OCI-LY7 (cell line): ENCODE measurements around the gene PTP4A1. TPM values are rescaled to one million over a fixed set of nuclear protein-coding genes. Genes with fewer than 3 reads are reported as not detected.

Experiments used
- BruUV-seq: library from RNA; stranded (reverse); fragments of 400-500 nt; replicated peaks from 2 replicates; lab custom pipeline; 2021; lab: Mats Ljungman, UMichigan
- CTCF ChIA-PET: fragments of 300-600 bp; sonication (Branson Sonifier 250); formaldehyde crosslinking; loops from one replicate; lab custom pipeline; 2022; ENCODE audit warnings: antibody characterized with exemption; ENCODE audit not compliant: unreplicated experiment; lab: Charles Lee
- POLR2A ChIA-PET: fragments of 300-600 bp; sonication (Branson Sonifier 250); formaldehyde crosslinking; loops from one replicate; lab custom pipeline; 2022; ENCODE audit warnings: antibody characterized with exemption; lab: Charles Lee
- DNase-seq: peaks from one replicate; pipeline ENCODE4 v3.0.0-alpha.2; 2015; ENCODE audit warnings: low spot score
- H2AFZ ChIP-seq: fragments of 200-600 bp; sonication (generic), shearing (Covaris generic); 2 replicates; pipeline ENCODE4 v1.6.1; 2014; ENCODE audit warnings: mild to moderate bottlenecking, antibody characterized with exemption, low read length, moderate library complexity
- H3K27ac ChIP-seq: fragments of 200-600 bp; sonication (generic); 2 replicates; pipeline ENCODE4 v1.5.1; 2014; ENCODE audit warnings: mixed run types, low read depth, mild to moderate bottlenecking, moderate library complexity, low read length, inconsistent platforms; ENCODE audit not compliant: poor library complexity, severe bottlenecking
- H3K36me3 ChIP-seq: fragments of 200-600 bp; sonication (generic); 2 replicates; pipeline ENCODE4 v1.6.1; 2014; ENCODE audit warnings: mild to moderate bottlenecking, antibody characterized with exemption, low read length, moderate library complexity, mixed read lengths; ENCODE audit not compliant: insufficient read depth
- H3K4me1 ChIP-seq: fragments of 200-600 bp; sonication (generic); 2 replicates; pipeline ENCODE4 v1.5.1; 2014; ENCODE audit warnings: mild to moderate bottlenecking, low read length; ENCODE audit not compliant: insufficient read depth, poor library complexity, severe bottlenecking
- H3K4me2 ChIP-seq: fragments of 200-600 bp; sonication (generic); 2 replicates; pipeline ENCODE4 v1.6.1; 2014; ENCODE audit warnings: mild to moderate bottlenecking, low read length
- H3K4me3 ChIP-seq: fragments of 200-600 bp; sonication (generic); 2 replicates; pipeline ENCODE4 v1.5.1; 2014; ENCODE audit warnings: mild to moderate bottlenecking, low read depth, low read length; ENCODE audit not compliant: poor library complexity, severe bottlenecking
- H3K79me2 ChIP-seq: fragments of 200-600 bp; sonication (generic); 2 replicates; pipeline ENCODE4 v1.6.1; 2016; ENCODE audit warnings: low read depth, mild to moderate bottlenecking, low read length, moderate library complexity, mixed read lengths; ENCODE audit not compliant: insufficient read depth
- H3K9me2 ChIP-seq: fragments of 200-600 bp; sonication (generic); 2 replicates; pipeline ENCODE4 v1.6.1; 2016; ENCODE audit warnings: mild to moderate bottlenecking, low read length, mixed read lengths; ENCODE audit not compliant: insufficient read depth
- H3K9me3 ChIP-seq: fragments of 200-600 bp; sonication (generic); 2 replicates; pipeline ENCODE4 v1.6.1; 2014; ENCODE audit warnings: mild to moderate bottlenecking, mixed run types, low read length, mixed read lengths
- H4K20me1 ChIP-seq: fragments of 200-600 bp; sonication (generic); 2 replicates; pipeline ENCODE4 v1.6.1; 2014; ENCODE audit warnings: mild to moderate bottlenecking, antibody characterized with exemption, low read length, moderate library complexity, mixed read lengths; ENCODE audit not compliant: insufficient read depth
- EZH2phosphoT487 ChIP-seq: fragments of 200-600 bp; sonication (generic); IDR thresholded peaks from 2 replicates; pipeline ENCODE4 v1.6.1; 2018; ENCODE audit warnings: low read depth, borderline replicate concordance, mild to moderate bottlenecking, mixed run types, antibody characterized with exemption, low read length, moderate library complexity, mixed read lengths
- intact Hi-C: fragments of 100-400 bp; cut with micrococcal nuclease; formaldehyde crosslinking; loops from one replicate; pipeline ENCODE4 v1.10.0; 2022; ENCODE audit not compliant: unreplicated experiment
- total RNA-seq, 2 experiments: library from RNA; depleted of rRNA in 1 of 2; stranded (reverse); fragments of >200 nt in 1 of 2; shearing (Covaris generic) in 1 of 2; gene quantifications; 2 replicates each; pipeline ENCODE4 v1.2.3, GENCODE V29; 2014 to 2022
- TF ChIP-seq, protein P1 (sequence below): fragments of 200-600 bp; sonication (generic); conservative IDR thresholded peaks from 2 replicates; pipeline ENCODE4 v1.5.1; 2014; ENCODE audit warnings: mild to moderate bottlenecking, antibody characterized with exemption, low read length, moderate library complexity, mixed read lengths

Gene PTP4A1
- total RNA-seq, 2 experiments from 2014 or later = 21.2 to 76.0 TPM

- no peak for DNase-seq
- no peak overlapping the region for H3K27ac ChIP-seq
- H4K20me1 ChIP-seq = no peaks in the 10 kb centered on the region
- H3K36me3 ChIP-seq = no peaks in the 10 kb centered on the region
- POLR2A ChIA-PET = interaction anchor here (0.9 to 1.6 kb wide), 2 partner anchors 8 to 99 kb away, joined by 4 to 5 read pairs; no protein-coding TSS in a partner anchor
- H3K9me2 ChIP-seq = no peaks in the 10 kb centered on the region
- intact Hi-C loops = no loop called here
- no peaks in the 10 kb centered on the region for H3K79me2 ChIP-seq
- H3K4me1 ChIP-seq = peaks cover 16% of the 10 kb centered on the region
- TF ChIP-seq, protein P1, sequence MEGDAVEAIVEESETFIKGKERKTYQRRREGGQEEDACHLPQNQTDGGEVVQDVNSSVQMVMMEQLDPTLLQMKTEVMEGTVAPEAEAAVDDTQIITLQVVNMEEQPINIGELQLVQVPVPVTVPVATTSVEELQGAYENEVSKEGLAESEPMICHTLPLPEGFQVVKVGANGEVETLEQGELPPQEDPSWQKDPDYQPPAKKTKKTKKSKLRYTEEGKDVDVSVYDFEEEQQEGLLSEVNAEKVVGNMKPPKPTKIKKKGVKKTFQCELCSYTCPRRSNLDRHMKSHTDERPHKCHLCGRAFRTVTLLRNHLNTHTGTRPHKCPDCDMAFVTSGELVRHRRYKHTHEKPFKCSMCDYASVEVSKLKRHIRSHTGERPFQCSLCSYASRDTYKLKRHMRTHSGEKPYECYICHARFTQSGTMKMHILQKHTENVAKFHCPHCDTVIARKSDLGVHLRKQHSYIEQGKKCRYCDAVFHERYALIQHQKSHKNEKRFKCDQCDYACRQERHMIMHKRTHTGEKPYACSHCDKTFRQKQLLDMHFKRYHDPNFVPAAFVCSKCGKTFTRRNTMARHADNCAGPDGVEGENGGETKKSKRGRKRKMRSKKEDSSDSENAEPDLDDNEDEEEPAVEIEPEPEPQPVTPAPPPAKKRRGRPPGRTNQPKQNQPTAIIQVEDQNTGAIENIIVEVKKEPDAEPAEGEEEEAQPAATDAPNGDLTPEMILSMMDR = no peak
- no peak for TF ChIP-seq EZH2phosphoT487
- H3K4me3 ChIP-seq = no peak overlapping the region
- H3K9me3 ChIP-seq = no peaks in the 10 kb centered on the region
- BruUV-seq = no TSS peak
- CTCF ChIA-PET = no interaction called here
- no peak overlapping the region for H2AFZ ChIP-seq
- H3K4me2 ChIP-seq = no peak overlapping the region
These were observed 27.9 kb downstream of the PTP4A1 start for GRCh38 chr6:63600136-63600535.

DNA sequence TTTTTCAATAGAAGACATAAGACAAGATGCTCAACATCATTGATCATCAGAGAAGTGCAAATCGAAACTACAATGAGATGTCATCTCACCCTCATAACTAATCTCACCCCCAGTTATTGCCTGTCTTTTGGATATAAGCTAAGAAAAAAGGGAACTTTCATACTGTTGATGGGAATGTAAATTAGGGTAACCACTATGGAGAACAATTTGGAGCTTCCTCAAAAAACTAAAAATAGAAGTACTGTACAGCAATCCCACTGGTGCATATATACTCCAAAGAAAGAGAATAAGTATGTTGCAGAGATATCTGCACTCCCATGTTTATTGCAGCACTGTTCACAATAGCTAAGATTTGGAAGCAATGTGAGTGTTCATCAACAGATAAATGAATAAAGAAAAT is 37.0 kb downstream of the PTP4A1 start:
- BruUV-seq = no TSS peak
- ChIA-PET CTCF (interaction anchor here (1.2 kb wide), 1 partner anchor 115 kb away, joined by 3 read pairs; no protein-coding TSS in a partner anchor), POLR2A (interaction anchor here (2.4 kb wide), 1 partner anchor 11 kb away, joined by 14 read pairs; no protein-coding TSS in a partner anchor)
- no peak overlapping the region for H3K27ac ChIP-seq
- TF ChIP-seq EZH2phosphoT487 = no peak
- TF ChIP-seq, protein P1 = no peak
- H3K4me2 ChIP-seq = no peak overlapping the region
- no peaks in the 10 kb centered on the region for H4K20me1 ChIP-seq
- intact Hi-C loops = no loop called here
- DNase-seq = no peak
- H3K4me3 ChIP-seq = no peak overlapping the region
- no peaks in the 10 kb centered on the region for H3K36me3 ChIP-seq
- H2AFZ ChIP-seq = no peak overlapping the region
- no peaks in the 10 kb centered on the region; the same call in 1 of the 2 replicates for H3K9me2 ChIP-seq
- H3K79me2 ChIP-seq = no peaks in the 10 kb centered on the region
- no peaks in the 10 kb centered on the region for H3K4me1 ChIP-seq
- H3K9me3 ChIP-seq = no peaks in the 10 kb centered on the region

GRCh38 chr6:63610944-63611343 is 38.7 kb downstream of the PTP4A1 start:
- TF ChIP-seq, protein P1 = no peak
- TF ChIP-seq EZH2phosphoT487 = no peak
- Histone ChIP-seq H2AFZ (no peak overlapping the region), H3K27ac (no peak overlapping the region), H3K79me2 (no peaks in the 10 kb centered on the region), H3K4me1 (no peaks in the 10 kb centered on the region), H3K9me3 (no peaks in the 10 kb centered on the region), H3K36me3 (no peaks in the 10 kb centered on the region), H3K4me2 (no peak overlapping the region), H4K20me1 (no peaks in the 10 kb centered on the region), H3K9me2 (no peaks in the 10 kb centered on the region), H3K4me3 (no peak overlapping the region)
- POLR2A ChIA-PET = interaction anchor here (0.6 to 2.1 kb wide), 3 partner anchors 13 to 187 kb away, joined by 3 to 8 read pairs (median 4); no protein-coding TSS in a partner anchor
- CTCF ChIA-PET = interaction anchor here (0.8 kb wide), 1 partner anchor 142 kb away, joined by 3 read pairs; no protein-coding TSS in a partner anchor
- intact Hi-C loops = no loop called here
- no peak for DNase-seq
- no TSS peak for BruUV-seq
